D341Med (cell line): ENCODE measurements around the gene TTLL11.
"Not testable (repeated sequence)": the region's sequence is repeated elsewhere in the genome, so short reads cannot be mapped to it uniquely, and the experiment has no call there.

Experiments
- DNase-seq: peaks from one replicate; pipeline ENCODE4 v3.0.0; 2012; ENCODE audit warnings: low spot score

TTLL11 gene

DNA sequence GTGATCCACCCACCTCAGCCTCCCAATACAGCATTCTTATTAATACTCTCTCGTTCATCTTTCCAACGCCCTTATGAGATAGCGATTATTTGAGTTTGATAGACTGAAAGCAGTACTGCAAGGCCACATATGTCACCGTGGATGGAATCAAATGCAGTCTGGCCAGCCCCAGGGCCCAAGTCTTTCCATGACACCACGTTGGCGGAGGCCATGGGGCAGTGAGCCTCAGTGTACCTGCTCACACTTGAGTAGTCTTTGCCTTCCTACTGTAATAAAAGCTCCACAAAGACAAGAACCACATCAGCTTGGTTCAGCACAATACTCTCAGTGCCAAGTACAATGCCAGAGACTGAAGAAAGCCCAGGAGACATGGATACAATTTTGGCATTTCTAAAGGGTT is 88.5 kb downstream of the TTLL11 start:
- no peak for DNase-seq

DNA sequence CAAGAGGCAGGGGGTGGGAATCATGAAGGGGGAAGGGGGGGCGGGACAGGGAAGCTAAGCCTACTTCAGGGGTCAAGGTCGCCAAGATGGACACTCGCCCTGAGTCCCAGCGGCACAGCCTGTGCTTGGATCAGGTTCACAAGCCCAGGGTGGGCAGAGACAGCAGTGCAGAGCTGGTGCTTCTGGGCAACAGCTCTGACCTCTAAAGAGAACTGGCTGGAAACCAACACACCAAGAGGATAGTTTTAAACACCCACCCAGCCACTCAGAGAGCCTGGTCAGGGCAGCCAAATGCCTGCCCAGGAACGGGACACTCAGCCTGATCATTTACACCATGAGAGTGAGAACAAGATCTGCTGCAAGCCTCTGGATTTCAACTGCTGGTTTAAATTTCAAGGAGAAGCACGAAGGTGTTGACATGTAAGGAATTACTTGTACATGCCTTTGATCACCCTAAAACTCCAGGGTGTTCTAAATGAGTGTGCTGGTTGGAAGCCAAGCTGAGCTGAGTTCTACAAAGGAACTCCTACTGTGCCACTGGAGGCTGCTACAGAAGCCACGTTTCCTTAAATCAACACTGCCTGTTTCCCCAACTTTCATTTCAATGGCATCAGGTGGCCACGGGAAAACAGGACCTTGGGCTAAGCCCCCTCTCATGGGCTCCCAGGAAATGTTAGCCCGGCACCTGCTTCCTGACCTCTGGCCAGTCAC is 91.5 kb downstream of the TTLL11 start:
- no peak for DNase-seq

DNA sequence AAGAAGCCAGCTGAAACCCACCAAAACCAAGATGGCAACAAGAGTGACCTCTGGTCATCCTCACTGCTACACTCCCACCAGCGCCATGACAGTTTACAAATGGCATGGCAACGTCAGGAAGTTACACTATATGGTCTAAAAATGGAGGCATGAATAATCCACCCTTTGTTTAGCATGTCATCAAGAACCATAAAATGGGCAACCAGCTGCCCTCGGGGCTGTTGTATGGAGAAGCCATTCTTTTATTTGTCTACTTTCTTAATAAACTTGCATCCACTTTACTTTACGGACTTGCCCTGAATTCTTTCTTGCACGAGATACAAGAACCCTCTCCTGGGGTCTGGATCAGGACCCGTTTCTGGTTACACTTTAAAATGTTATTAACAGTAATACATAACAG is 92.6 kb downstream of the TTLL11 start:
- not testable (repeated sequence) for DNase-seq

DNA sequence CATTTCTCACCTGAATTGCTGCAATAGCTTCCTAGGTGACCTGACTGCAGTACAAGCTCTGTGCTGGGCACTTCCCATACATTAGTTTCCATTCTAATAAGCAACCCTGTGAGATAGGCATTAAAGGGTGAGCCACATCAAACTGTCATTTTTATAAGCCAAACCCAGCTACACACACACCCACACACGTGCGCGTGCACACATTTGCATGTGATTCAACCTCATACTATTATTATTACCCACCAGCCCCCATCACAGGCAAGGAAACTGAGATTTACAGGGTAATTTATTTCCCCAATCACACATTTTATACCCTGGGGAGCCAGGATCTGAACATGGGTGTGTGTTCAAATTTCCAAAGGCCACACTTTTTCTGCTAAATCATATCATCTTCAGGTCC is 93.6 kb downstream of the TTLL11 start:
- no peak for DNase-seq

DNA sequence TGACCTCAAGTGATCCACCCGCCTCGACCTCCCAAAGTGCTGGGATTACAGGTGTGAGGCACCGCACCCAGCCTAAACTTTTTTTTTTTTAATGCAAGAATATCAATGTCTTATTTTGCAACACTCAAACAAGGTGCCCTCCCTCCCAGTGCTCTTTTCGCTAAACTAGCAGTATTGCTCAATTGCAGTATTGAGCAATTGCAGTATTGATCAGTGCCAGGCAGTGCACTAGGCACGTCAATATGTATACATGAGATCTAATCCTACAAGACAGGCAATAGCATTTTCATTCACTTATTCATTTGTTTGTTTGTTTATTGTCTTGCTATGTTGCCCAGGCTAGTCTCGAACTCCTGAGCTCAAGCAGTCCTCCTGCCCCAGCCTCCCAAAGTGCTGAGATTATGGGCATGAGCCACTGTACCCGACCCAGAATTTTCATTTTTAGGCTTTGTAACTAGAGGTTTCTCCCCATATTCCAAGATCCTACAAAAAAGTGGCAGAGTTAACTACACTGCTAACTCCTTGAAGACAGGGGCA is 94.5 kb downstream of the TTLL11 start:
- no peak for DNase-seq

DNA sequence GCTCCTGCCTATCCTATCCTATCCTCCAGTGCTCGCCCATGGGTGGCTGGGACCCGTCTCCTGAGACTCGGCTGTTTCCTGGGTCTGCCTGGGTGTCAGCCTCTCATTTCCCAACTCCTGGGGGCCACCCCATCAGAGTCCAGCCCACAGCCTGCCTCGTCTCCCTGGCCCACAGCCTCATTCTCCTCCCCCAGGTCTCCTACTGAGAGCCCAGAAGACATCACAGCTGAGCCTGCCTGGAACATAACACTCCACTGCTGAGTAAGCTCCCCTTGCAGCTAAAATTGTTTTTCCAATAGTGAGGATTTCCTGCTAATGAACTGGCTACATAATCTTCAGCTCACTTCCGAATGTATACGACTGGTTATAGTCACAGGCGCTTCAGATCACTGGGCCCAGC is 95.3 kb downstream of the TTLL11 start:
- no peak for DNase-seq

DNA sequence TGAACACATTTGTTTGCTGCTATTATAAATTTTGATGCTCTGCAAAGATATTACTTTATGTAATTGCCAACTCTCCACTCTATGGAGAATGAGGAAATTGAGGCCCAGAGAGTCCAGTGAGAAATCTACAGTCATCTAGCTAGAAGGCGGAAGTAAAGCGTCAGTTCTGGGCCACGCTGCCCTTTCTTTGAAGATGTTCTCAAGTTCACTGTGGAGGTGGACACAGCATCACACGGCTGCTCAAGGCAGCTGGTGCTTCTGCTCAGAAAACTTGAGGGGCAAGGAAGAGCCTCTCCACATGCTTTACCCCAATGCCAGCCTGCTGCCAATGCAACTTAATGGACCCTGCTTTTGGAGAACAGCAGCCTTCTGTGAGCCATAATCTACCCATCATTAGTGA is 96.3 kb downstream of the TTLL11 start:
- DNase-seq, result no peak

DNA sequence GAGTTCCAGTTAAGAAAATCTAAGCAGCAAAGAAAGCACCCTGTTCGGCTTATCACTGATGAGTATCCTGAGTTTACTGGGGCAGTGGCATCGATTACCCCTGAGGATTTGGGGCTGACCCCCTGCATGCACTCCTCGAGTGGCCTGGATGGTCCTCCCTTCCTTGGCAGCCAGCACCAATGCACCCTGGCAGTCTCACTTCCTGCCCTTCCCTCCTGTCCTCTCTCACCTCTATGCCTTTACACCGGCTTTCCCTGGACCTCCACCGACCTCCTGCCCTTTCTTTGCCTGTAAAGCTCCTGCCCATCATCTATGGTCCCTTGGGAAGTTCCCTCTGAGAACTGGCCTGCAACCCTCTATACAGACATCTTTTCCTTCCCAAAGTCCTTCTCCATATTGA is 97.1 kb downstream of the TTLL11 start:
- no peak for DNase-seq

DNA sequence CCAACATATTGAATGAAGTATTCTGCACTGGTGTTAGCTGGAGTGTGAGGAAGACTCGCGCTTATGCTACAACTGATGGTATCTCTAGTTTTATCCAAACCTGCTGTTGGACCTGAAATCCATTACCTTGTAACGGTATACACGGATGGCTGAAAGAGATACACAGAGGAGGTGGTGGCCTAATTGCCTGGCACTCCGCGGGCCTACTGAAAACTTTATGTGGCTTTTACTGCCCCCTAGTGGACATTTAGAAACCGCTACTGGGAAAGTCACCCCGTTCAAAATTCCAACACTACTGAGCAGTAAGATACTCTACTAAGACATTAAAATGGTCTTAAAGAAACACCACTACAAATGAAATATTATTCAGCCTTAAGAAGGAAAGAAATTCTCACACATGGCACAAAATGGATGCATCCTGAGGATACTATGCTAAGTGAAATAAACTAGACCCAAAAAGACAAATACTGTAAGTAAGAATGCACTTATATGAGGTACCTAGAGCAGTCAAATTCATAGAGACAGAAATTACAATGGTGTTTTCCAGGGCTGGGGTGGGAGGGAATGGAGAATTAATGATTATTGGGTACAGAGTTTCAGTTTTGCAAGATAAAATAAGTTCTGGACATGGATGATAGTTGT is 100.4 kb downstream of the TTLL11 start:
- DNase-seq, result peak; percentile 81

DNA sequence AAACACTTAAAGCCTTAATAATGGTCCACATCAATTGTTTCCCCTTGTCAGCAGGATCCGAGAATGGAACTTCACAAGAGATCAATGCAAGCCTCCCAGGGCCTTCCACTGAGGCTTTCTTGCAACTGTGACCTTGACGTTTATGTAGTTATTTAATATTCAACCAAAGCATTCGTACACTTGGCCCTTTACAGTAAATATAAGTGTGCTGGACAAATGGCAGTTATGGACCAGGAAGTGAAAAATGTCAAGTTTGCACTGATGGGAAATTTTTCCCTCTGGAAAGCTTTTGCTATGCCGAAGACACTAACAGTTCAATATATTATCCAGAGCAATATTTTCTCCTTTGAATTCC is 101.8 kb downstream of the TTLL11 start:
- DNase-seq, result no peak

DNA sequence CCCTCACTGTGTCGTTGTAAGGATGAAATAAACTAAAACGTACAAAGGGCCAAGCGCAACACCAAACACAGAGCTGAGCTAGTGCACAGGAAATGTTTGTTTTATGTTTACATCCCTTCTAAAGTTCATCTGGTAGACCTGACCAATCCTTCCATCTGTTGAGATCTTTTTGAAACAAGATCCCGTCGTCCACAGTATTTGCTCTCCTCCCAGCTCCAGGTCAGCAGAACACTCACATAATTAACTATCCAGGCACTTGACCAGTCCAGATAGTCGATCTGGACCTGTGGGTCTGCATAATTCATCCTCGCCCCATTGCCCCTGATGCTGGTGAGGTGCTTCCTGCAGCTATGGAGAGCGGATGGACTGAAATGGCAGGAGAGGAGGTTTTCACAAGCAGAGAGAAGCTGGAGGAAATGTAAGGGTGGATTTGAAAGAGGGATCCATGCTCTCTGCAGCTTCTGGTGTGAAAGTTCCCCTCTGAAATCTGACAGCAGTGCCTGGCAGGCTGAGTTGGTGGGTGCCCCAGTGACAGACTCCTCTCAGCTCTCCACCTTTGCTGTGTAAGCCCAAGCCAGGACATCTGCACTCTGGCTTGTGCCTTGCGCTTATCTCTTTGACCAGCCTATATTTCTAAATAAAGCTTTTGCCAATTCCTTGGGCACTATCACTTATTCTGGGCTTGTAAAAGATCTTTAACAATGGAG is 102.4 kb downstream of the TTLL11 start:
- no peak for DNase-seq

DNA sequence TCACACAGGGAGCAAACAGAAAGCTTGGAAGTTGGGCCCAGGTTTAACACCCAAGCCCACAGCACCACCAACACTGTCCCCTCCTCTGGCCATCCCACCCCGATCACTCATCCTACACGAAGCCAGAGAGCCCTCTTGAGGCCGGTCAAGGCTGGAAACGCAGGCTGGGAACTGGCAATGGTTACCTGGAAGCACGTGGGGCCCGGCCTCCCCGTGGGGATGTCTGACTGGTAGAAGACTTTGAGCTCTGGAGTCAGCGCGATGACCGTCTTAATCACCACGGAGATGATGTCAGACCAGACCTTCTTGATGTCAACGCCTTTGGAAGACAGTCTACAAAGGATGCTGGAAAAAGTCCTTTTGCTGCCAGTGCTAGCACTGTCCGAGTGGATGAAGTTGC is 104.1 kb downstream of the TTLL11 start:
- DNase-seq, result no peak

DNA sequence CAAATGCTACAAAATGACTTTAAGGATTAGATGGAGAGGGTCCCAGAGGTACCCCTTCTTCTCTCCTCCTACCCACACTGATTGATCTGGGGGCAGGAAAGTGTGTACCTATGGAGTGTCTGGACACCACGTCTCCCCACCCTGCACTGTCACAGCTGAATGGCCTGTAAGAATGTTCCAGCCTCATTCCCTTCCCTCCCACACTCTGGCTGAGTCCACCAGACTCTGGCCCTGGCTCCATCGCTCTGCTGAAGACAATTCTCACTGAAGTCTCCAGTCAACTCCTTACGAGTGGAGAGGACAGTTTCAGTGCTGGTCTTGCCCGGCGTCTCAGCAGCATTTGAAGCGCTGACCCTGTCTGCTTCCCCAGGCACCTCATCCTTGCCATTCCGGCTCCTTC is 105.8 kb downstream of the TTLL11 start:
- no peak for DNase-seq

DNA sequence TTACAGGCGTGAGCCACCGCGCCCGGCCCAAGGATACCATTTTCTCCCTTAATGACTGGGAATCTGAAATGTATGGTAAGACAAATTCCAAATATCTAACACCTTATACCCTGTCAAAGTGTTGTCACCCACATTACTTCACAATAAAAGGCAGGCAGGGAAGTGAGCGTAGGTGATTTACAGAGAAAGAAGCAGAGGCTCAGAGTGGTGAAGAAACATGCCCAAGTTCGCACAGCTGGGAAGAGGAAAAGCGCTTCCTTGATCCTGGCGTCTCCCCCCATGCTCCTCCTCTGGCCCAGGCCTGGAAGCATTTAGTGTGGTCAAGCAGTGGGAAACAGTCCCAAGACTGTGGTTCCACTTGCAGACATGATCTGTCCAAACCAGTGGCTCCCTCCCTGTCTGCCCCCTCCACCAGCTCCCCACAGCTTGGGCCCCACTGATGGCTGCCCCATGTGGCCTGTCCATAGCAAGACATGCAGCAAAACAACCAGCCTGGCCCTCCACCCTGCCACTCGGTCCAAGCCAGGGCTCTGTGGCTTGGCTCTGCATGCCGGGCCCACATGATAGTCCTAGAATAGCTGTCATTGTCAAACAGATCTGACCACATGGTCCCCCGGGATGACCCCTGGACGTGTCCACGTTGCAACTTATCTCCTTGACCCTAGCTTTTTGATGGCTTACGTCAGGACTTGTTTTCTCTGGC is 107.2 kb downstream of the TTLL11 start:
- no peak for DNase-seq

DNA sequence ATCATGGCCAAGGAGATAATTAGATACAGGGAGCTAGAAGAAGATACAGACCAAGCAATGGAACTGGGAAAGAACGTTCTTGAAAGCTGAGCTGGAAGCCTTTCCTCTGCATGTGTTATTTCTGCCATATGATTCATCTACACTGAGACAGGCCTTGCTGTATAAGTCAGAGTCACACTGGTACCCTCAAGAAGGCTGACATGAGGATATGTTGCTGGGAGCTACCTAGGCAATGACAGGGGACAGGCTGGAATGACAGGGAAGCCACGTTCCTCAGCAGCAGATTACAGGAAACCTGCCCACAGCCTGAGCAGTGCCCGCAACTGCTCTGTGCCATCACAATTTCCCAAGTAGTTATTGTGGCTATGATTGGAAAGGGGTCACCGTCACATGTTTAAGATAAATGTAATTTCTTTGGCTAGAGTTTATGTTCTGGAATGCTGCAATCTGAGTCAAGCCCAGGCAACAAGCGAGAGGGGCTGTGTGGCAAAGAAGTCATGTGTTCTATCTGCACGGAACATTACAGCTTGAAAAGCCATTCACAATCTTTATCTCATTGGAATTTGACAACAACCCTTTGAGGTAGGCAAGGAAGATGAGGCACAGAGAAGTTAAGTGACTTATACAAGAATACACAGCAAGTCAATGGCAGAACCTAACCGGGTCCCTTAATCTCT is 108.2 kb downstream of the TTLL11 start:
- no peak for DNase-seq

DNA sequence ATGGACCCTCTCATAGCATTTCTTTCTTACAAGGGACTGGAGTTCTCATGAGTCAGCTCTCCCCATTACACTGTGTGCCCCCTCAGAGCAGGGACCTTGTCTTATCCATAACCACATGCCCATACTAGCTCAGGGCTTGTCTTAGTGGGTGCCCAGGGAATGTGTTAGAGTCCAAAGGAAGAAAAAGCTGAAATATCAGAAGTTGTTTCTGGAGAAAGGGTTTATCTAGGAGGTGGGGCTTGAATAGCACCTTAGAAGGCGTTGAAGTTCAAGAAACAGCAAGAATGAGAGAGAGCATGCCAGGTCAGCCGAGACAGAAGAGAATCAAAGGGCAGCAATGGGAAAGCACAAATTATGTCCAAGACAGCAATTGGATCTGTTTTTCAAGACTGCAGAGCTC is 109.4 kb downstream of the TTLL11 start:
- DNase-seq, result no peak

DNA sequence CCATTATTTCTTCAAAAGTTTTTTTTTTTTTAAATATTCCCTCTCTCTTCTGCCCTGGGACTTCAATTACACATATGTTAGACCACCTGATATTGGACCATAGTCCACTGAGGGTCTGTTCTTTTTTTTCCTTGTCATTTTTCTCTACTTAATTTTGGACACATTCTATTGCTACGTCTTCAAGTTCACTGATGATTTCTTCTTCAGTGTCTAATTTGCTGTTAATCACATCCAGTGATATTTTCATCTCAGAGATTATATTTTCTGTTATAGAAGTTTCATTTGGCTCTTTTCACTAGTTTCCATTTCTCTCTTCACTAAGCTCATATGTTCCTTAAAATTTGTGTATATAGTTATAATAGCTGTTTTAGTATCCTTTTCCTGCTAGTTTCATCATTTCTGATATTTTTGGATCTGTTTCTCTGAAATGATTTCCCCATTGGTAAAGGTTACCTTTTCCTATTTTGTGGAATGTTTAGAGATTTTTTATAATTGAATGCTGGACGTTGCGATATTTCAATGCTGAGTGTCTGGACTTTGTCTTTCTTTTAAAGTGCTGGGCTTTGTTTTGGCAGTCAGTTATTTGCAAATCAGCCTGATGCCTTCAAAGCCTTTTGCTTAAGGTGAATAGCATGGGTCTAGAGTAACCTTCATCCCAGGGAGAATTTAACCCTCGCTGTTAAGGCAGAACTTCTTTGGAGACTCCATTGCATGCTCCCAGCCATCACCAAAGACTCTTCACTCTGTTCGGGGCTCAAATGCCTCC is 111.8 kb downstream of the TTLL11 start:
- DNase-seq, result no peak

DNA sequence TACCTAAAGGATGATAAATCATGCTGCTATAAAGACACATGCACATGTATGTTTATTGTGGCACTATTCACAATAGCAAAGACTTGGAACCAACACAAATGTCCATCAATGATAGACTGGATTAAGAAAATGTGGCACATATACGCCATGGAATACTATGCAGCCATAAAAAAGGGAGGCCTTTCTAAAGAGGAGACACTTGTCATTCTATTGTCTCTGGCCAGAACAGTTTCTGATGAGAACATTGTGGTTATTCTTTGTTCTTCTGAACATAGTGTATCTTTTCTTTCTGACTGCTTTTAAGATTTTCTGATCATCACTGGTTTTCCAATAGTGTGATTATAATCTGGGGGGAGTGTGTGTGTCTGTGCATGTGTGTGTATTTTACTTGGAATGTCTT is 112.4 kb downstream of the TTLL11 start:
- not testable (repeated sequence) for DNase-seq

DNA sequence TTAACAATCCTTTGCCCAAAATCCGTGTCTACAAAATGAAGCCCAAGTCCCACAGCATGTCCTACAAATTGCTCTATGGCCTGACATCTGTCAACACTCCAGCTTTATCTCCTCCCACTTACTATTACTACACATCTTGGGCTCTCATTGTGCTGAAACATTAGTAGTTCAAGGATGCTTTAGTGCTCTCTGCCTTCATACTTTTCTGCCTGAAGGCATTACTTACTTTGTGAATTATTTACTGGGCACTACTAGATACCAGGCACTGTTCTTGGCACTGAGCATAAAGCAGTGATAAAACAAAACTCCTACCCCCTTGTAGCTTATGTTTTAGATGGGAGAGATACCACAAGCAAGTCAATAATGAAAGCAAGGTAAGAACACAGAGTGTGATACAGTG is 113.4 kb downstream of the TTLL11 start:
- no peak for DNase-seq

DNA sequence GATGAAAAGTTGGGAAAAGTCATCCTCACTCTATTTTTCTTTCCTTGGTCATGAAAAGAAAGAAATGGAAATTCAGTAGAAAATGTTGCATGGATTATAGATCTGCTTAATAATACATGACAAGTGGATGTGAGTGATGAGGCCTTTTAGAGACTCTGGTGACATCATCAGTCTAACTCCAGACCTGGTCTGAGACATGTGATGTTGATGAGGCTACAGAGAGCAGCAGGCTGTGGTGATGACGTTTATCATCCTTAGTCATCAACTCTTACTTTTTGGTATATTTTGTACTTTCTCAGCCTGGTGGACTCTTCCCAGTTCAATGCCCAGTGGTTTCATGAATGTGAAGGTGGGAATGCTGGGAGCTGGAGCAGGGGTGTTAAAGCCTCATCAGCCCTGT is 116.4 kb downstream of the TTLL11 start:
- DNase-seq, result no peak

DNA sequence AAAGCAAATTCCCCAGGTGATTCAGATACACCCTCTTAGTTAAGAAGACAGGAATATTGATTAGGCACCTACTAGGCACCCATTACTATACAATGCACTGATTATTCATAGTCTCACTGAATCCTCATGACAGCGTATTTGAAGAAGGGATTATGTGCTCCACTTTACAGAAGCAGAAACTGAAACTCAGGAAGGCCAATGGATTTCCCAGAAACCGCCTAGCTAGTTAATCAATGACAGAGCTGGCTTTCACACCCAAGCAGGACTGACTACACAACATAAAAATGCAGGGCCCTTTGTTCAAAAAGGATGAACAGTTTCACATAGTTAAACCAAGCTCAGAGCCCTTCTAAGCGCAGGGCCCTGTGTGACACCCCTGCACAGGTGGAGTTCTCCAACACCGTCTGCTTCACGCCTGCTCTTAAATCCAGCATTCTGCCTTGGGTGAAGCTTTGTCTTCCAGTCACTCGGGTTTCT is 117.3 kb downstream of the TTLL11 start:
- DNase-seq, result no peak
